Liver (tissue), 9 donors: ENCODE data around the gene DSTYK. TPM values are rescaled to one million over a fixed set of nuclear protein-coding genes. Genes with fewer than 3 reads are reported as not detected.

Source experiments
- DNase-seq: peaks from one replicate; pipeline ENCODE4 v3.0.0-alpha.2; 2017; ENCODE audit warnings: low spot score
- H3K27ac ChIP-seq, 2 donors: one replicate each; pipeline ENCODE4 v1.7.0; 2013; ENCODE audit warnings: inconsistent platforms in 2 of 2, low read length in 2 of 2, control low read depth in 1 of 2, low read depth in 1 of 2, mild to moderate bottlenecking in 1 of 2
- H3K27me3 ChIP-seq, 4 donors: one replicate each; pipeline versions ENCODE4 v1.6.1 to v1.7.0; 2013; ENCODE audit warnings: low read length in 3 of 4, inconsistent platforms in 1 of 4, mild to moderate bottlenecking in 1 of 4, moderate library complexity in 1 of 4; ENCODE audit not compliant: control insufficient read depth in 4 of 4, insufficient read depth in 4 of 4
- H3K36me3 ChIP-seq, 4 donors: one replicate each; pipeline versions ENCODE4 v1.6.1 to v1.7.0; 2013; ENCODE audit warnings: low read length in 3 of 4, mild to moderate bottlenecking in 3 of 4, low read depth in 1 of 4, moderate library complexity in 1 of 4; ENCODE audit not compliant: control insufficient read depth in 4 of 4, insufficient read depth in 3 of 4
- H3K4me1 ChIP-seq, 4 donors: one replicate each; pipeline versions ENCODE4 v1.6.1 to v1.7.0; 2013; ENCODE audit warnings: low read length in 3 of 4, mild to moderate bottlenecking in 3 of 4, moderate library complexity in 1 of 4; ENCODE audit not compliant: control insufficient read depth in 4 of 4, insufficient read depth in 4 of 4
- H3K4me3 ChIP-seq, 3 donors: one replicate each; pipeline versions ENCODE4 v1.6.1 to v1.7.0; 2013; ENCODE audit warnings: low read length in 3 of 3, control low read depth in 1 of 3, low read depth in 1 of 3, mild to moderate bottlenecking in 1 of 3
- H3K9ac ChIP-seq, 2 donors: one replicate each; pipeline ENCODE4 v1.7.0; 2013; ENCODE audit warnings: low read length in 2 of 2, mild to moderate bottlenecking in 2 of 2, moderate library complexity in 2 of 2, control low read depth in 1 of 2, low read depth in 1 of 2
- H3K9me3 ChIP-seq, 4 donors: one replicate each; pipeline versions ENCODE4 v1.6.1 to v1.7.0; 2013; ENCODE audit warnings: low read length in 3 of 4; ENCODE audit not compliant: control insufficient read depth in 4 of 4
- CTCF ChIP-seq: fragments of 150-350 bp; IDR thresholded peaks from 2 replicates; pipeline ENCODE4 v1.5.1; 2017; ENCODE audit warnings: improper control_type of control experiment, low read depth, low read length; ENCODE audit not compliant: missing input control
- EGR1 ChIP-seq, 2 donors: IDR thresholded peaks; 2 replicates each; pipeline ENCODE4 v1.6.1; 2016 to 2018; ENCODE audit warnings: antibody characterized with exemption in 2 of 2, low read depth in 2 of 2
- FOXA1 ChIP-seq: IDR thresholded peaks from 2 replicates; pipeline ENCODE4 v1.6.1; 2016; ENCODE audit warnings: antibody characterized with exemption
- FOXA2 ChIP-seq: IDR thresholded peaks from 2 replicates; pipeline ENCODE4 v1.6.1; 2016; ENCODE audit warnings: antibody characterized with exemption
- GABPA ChIP-seq, 2 donors: IDR thresholded peaks in 1 of 2; conservative IDR thresholded peaks in 1 of 2; 2 replicates each; pipeline ENCODE4 v1.6.1; 2016; ENCODE audit warnings: antibody characterized with exemption in 2 of 2, mild to moderate bottlenecking in 1 of 2, moderate library complexity in 1 of 2
- HNF4A ChIP-seq, 2 donors: conservative IDR thresholded peaks; 2 replicates each; pipeline ENCODE4 v1.6.1; 2016; ENCODE audit warnings: antibody characterized with exemption in 2 of 2, mild to moderate bottlenecking in 2 of 2
- HNF4G ChIP-seq: IDR thresholded peaks from 2 replicates; pipeline ENCODE4 v1.6.1; 2016; ENCODE audit warnings: antibody characterized with exemption
- JUND ChIP-seq, 2 donors: IDR thresholded peaks; 2 replicates each; pipeline ENCODE4 v1.6.1; 2016; ENCODE audit warnings: antibody characterized with exemption in 2 of 2
- MAX ChIP-seq: IDR thresholded peaks from 2 replicates; pipeline ENCODE4 v1.6.1; 2016; ENCODE audit warnings: antibody characterized with exemption
- NR2F2 ChIP-seq: IDR thresholded peaks from 2 replicates; pipeline ENCODE4 v1.6.1; 2016; ENCODE audit warnings: antibody characterized with exemption
- RAD21 ChIP-seq, 2 donors: IDR thresholded peaks; 2 replicates each; pipeline ENCODE4 v1.6.1; 2016; ENCODE audit warnings: antibody characterized with exemption in 2 of 2, mild to moderate bottlenecking in 2 of 2
- RXRA ChIP-seq, 2 donors: IDR thresholded peaks; 2 replicates each; pipeline ENCODE4 v1.6.1; 2017 to 2018; ENCODE audit warnings: antibody characterized with exemption in 2 of 2, mild to moderate bottlenecking in 1 of 2
- SP1 ChIP-seq: IDR thresholded peaks from 2 replicates; pipeline ENCODE4 v1.6.1; 2018; ENCODE audit warnings: antibody characterized with exemption, mild to moderate bottlenecking
- TAF1 ChIP-seq: conservative IDR thresholded peaks from 2 replicates; pipeline ENCODE4 v1.6.1; 2016; ENCODE audit warnings: antibody characterized with exemption, mild to moderate bottlenecking
- YY1 ChIP-seq: IDR thresholded peaks from 2 replicates; pipeline ENCODE4 v1.6.1; 2016; ENCODE audit warnings: antibody characterized with exemption, mild to moderate bottlenecking
- WGBS: extraction: QIAGEN DNeasy Blood & Tissue Kit; methylation state at CpG from one replicate; pipeline ENCODE4 v1.1.7; 2013; 5-methylcytosine and 5-hydroxymethylcytosine counted together
- polyA plus RNA-seq, 2 donors: library from polyadenylated mRNA; stranded (reverse) in 1 of 2; unstranded in 1 of 2; fragments of 200-250 nt in 1 of 2; fragments of >200 nt in 1 of 2; fragmentation: Nextera tagmentation in 1 of 2; extraction: Ambion mirVana in 1 of 2; gene quantifications; one replicate each; pipeline versions ENCODE4 v1.2.1 to v1.2.3, GENCODE V29; 2013 to 2015
- total RNA-seq, 2 donors: library from RNA; depleted of rRNA; stranded (reverse); fragments of >200 nt; gene quantifications; one replicate each; pipeline ENCODE4 v1.2.3, GENCODE V29; 2014
- TF ChIP-seq, protein P1 (sequence below): IDR thresholded peaks from 2 replicates; pipeline ENCODE4 v1.6.1; 2016; ENCODE audit warnings: antibody characterized with exemption
- TF ChIP-seq, protein P2 (sequence below): IDR thresholded peaks from 2 replicates; pipeline ENCODE4 v1.6.1; 2016; ENCODE audit warnings: antibody characterized with exemption
- TF ChIP-seq, protein P3 (sequence below): IDR thresholded peaks from 2 replicates; pipeline ENCODE4 v1.6.1; 2016; ENCODE audit warnings: antibody characterized with exemption, mild to moderate bottlenecking
- donor health status: healthy.
- donor health status: healthy.
- donor health status: healthy.
- donor health status: healthy.
- donor health status: healthy.

DSTYK gene
- total and polyA plus RNA-seq, 4 donors = 1.5 to 9.9 (median 3.0) TPM

DNA sequence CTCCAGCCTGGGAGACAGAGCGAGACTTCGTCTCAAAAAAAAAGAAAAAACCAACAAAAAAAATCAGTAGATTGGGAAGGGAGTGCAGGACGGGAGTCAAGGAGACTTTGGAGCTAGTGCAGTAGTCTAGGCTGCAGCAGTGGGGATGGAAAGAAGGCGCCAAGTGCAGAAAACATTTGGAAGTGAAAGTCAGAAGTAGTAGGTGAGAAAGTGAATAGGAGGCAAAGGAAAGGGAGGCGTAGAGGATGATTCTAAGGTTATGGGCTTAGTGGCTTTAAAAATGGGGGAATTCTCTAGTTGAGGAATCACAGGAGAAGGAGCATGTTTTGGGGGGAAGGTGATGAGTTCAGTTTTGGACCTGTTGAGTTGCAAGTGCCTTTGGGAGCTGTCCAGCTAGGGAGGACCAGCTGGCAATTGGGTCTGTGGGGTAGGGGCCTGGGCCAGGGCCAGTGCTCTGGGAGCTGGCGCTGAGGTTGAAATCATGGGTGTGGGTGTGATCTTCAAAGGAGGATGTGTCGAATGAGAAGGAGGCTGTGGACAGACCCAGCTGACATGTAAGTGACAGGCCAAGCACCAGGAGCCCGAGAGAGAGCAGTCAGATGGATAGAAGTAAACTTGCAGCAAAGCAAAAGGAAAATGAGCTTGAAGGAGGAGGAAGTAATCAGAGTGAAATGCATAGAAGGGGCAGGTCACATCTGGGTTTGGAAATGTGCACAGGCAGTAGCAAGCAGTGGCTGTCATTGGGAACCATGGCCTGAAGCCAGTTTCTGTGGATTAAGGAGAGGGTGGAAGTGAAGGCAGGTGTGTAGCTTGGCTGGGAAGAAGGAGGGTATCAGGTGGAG is 32.1 kb upstream of the DSTYK start:
- Histone ChIP-seq H3K36me3 (no peaks in the 10 kb centered on the region), H3K9ac (no peak overlapping the region), H3K4me1 (no peaks in the 10 kb centered on the region), H3K9me3 (no peaks in the 10 kb centered on the region), H3K27ac (no peak overlapping the region), H3K27me3 (no peaks in the 10 kb centered on the region), H3K4me3 (no peak overlapping the region)
- 90% methylated on average over 8 of the region's 8 CpGs for WGBS
- no peak for DNase-seq
- TF ChIP-seq HNF4G (no peak), EGR1 (IDR thresholded peaks at IDR 0.05; ENCODE audit: low read depth in 2 of 2) (no peak), GABPA (IDR thresholded peaks at IDR 0.05 in 1 of 2, conservative IDR thresholded peaks at IDR 0.05 in 1 of 2) (no peak), SP1 (no peak), MAX (no peak), TAF1 (no peak), FOXA2 (no peak), CTCF (no peak), RXRA (IDR thresholded peaks at IDR 0.05) (no peak), JUND (IDR thresholded peaks at IDR 0.05) (no peak), NR2F2 (no peak), HNF4A (conservative IDR thresholded peaks at IDR 0.05) (no peak), RAD21 (IDR thresholded peaks at IDR 0.05) (no peak), YY1 (no peak), FOXA1 (no peak)
- TF ChIP-seq, protein P1, sequence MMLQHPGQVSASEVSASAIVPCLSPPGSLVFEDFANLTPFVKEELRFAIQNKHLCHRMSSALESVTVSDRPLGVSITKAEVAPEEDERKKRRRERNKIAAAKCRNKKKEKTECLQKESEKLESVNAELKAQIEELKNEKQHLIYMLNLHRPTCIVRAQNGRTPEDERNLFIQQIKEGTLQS = no peak
- TF ChIP-seq, protein P2, sequence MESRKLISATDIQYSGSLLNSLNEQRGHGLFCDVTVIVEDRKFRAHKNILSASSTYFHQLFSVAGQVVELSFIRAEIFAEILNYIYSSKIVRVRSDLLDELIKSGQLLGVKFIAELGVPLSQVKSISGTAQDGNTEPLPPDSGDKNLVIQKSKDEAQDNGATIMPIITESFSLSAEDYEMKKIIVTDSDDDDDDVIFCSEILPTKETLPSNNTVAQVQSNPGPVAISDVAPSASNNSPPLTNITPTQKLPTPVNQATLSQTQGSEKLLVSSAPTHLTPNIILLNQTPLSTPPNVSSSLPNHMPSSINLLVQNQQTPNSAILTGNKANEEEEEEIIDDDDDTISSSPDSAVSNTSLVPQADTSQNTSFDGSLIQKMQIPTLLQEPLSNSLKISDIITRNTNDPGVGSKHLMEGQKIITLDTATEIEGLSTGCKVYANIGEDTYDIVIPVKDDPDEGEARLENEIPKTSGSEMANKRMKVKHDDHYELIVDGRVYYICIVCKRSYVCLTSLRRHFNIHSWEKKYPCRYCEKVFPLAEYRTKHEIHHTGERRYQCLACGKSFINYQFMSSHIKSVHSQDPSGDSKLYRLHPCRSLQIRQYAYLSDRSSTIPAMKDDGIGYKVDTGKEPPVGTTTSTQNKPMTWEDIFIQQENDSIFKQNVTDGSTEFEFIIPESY = no peak
- TF ChIP-seq, protein P3, sequence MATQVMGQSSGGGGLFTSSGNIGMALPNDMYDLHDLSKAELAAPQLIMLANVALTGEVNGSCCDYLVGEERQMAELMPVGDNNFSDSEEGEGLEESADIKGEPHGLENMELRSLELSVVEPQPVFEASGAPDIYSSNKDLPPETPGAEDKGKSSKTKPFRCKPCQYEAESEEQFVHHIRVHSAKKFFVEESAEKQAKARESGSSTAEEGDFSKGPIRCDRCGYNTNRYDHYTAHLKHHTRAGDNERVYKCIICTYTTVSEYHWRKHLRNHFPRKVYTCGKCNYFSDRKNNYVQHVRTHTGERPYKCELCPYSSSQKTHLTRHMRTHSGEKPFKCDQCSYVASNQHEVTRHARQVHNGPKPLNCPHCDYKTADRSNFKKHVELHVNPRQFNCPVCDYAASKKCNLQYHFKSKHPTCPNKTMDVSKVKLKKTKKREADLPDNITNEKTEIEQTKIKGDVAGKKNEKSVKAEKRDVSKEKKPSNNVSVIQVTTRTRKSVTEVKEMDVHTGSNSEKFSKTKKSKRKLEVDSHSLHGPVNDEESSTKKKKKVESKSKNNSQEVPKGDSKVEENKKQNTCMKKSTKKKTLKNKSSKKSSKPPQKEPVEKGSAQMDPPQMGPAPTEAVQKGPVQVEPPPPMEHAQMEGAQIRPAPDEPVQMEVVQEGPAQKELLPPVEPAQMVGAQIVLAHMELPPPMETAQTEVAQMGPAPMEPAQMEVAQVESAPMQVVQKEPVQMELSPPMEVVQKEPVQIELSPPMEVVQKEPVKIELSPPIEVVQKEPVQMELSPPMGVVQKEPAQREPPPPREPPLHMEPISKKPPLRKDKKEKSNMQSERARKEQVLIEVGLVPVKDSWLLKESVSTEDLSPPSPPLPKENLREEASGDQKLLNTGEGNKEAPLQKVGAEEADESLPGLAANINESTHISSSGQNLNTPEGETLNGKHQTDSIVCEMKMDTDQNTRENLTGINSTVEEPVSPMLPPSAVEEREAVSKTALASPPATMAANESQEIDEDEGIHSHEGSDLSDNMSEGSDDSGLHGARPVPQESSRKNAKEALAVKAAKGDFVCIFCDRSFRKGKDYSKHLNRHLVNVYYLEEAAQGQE = no peak
